ENCODE measurements around the gene PPRC1.

PPRC1 gene

DNA sequence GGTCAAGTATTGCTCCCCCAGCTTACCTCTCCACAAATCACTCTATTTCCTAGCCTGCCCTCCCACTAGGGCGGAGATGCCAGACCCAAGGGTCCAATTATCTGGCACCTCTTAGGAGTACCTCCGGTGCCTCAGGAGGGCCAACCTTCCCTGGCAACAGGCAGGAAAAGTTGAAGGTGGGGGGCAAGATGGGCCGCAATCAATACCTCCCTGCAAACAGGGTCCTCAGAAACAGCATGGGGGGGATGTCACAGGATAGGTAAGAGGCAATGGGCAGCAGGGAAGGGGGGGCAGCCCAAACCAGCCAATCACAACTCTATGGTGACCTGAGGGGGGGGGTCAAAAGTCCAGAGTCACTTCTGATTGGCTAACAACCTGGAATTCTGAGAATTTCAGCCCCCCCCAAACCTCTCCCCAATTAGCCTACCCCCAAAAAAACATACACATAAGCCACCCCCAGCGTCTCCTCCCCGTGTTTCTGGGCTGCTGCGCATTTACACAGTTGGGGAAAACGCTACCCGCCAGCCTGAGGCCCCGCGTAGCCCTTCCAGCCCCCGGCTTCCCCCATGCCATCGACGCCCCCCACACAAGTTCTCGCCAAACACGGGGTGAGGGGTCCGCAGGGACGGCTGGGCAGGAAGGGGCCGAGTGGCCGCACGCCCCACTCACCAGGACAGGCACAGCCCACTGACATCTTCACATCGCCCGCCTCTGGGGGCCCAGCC, 13.3 kb upstream of the PPRC1 start:
- DNase-seq (ENCODE audit: low read depth): peak; percentile 64

- no peak for DNase-seq (ENCODE audit: low read depth)
Observed at GRCh38 chr10:102120142-102120990, 12.5 kb upstream of the PPRC1 start, which contains the start of gene LDB1. LDB1 (minus strand) TSS chr10:102120368; CDS start chr10:102120110, 258 bp downstream.

DNA sequence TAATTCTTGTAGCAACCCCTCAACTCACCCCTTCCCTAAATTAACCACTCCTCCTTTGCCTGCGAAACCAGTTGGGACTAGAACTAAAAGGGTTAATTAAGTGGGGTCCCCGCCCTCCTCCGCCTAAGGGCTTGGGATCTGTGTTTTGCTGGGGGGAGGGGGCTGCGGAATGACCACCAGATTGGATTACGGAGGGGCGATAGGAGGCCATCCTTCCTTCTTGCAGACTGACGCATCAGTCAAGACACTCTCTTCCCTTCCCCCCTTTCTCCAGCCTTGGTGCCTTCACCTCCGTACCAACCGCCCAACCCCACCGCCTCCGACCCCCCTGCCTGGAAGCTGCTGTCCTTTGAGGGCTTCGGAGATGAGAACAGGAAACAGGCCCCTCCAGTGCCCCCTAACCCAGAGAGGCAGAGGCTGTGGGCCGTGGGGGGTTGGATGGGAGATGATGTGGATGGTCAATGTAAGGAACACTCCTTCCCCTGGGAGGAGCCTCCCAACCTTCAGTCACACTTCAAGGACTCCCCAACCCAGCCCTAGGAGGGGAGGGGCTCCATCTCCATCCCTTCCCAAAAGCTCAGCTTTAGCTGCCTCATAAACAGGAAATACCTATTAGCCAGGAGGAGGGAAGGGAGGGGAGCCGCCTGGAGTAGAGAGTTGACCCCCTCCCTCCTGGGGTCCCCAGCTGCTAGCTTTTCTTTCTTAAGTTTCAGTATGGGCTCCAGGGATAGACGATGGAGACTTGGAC, 11.7 kb upstream of the PPRC1 start:
- no peak for DNase-seq (ENCODE audit: low read depth)

GRCh38 chr10:102121739-102122372, 11.0 kb upstream of the PPRC1 start:
- DNase-seq (ENCODE audit: low read depth): no peak

DNA sequence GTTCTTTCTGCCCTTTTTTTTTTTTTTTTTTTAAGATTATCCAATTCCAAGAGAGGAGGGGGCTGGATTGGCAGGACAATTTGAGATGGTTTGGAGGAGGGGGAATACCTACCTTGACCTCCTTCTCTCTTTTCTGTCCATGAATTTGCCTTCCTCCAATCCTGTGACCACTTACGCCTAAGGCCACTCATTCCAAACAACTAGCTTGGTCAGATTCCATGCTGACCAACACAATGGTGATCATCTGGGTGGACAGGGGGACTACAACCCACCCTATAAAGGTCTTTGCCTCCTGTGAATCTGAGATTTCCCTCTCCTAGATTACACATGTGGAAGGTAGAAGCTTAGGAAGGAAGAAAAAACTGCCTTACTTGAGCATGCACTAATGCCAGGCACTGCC, 10.4 kb upstream of the PPRC1 start:
- DNase-seq (ENCODE audit: low read depth): no peak

GRCh38 chr10:102123223-102123622, 9.6 kb upstream of the PPRC1 start:
- no peak for DNase-seq (ENCODE audit: low read depth)

- no peak for DNase-seq (ENCODE audit: low read depth)
Observed at GRCh38 chr10:102131286-102132170, 1.3 kb upstream of the PPRC1 start.

DNA sequence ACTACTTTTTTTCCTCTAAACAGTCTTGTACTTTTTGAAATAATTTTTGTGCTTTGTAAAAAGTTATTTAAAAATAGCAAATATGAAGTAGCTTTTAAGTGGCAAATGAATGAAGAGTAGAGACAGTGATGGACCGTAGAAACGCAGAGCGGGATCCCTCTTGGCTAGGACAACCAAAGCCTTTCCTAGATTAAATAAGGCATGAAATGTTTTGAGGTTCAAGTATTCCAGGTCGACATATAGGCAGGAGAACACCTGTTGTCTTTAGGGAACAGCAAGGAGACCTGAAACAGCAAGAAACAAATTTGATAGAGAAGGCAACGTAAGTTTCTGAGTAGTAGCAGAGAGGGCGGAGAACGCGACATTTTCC, 662 bp upstream of the PPRC1 start:
- no peak for DNase-seq (ENCODE audit: low read depth)

- DNase-seq (ENCODE audit: low read depth): no peak
Observed at GRCh38 chr10:102133373-102134195, 744 bp downstream of the PPRC1 start.

GRCh38 chr10:102134416-102134815, 1.6 kb downstream of the PPRC1 start:
- no peak for DNase-seq (ENCODE audit: low read depth)

DNA sequence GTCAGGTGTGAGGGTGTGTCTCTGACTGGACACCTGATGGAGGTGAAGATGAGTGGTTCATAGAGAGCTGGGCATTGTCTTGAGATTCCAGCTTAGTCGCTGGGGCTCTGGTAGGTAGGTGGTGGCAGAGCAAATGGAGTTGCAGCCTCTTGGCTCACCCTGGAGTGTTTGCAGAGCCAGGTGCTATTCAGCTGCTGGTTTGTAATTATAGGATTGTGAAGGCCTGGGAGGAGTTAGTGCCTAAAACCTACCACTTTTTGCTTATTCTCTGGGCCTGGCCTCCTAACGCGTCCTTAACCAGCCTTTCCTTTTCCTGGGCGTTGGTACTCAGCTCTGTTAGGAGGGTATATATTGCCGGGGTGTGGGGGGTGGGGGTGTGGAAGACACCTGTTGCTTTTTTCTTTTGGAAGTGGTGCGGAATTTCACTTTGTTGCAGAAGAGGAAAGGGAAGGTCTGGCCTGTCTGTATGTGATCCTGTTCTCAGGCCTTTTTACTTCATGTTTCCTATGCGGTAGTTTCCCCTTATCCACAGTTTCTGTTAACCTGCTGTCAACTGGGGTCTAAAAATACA, 3.2 kb downstream of the PPRC1 start:
- no peak for DNase-seq (ENCODE audit: low read depth)

- no peak for DNase-seq (ENCODE audit: low read depth)
Observed at GRCh38 chr10:102139281-102140110, 6.7 kb downstream of the PPRC1 start.

GRCh38 chr10:102140218-102140617, 7.4 kb downstream of the PPRC1 start:
- DNase-seq (ENCODE audit: low read depth): no peak

DNA sequence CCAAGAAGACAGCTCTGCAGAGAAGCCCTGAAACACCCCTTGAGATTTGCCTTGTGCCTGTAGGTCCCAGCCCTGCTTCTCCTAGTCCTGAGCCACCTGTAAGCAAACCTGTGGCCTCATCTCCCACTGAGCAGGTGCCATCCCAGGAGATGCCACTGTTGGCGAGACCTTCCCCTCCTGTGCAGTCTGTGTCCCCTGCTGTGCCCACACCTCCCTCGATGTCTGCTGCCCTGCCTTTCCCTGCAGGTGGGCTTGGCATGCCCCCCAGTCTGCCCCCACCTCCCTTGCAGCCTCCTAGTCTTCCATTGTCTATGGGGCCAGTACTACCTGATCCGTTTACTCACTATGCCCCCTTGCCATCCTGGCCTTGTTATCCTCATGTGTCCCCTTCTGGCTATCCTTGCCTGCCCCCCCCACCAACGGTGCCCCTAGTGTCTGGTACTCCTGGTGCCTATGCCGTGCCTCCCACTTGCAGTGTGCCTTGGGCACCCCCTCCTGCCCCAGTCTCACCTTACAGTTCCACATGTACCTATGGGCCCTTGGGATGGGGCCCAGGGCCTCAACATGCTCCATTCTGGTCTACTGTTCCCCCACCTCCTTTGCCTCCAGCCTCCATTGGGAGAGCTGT, 8.2 kb downstream of the PPRC1 start:
- no peak for DNase-seq (ENCODE audit: low read depth)

DNA sequence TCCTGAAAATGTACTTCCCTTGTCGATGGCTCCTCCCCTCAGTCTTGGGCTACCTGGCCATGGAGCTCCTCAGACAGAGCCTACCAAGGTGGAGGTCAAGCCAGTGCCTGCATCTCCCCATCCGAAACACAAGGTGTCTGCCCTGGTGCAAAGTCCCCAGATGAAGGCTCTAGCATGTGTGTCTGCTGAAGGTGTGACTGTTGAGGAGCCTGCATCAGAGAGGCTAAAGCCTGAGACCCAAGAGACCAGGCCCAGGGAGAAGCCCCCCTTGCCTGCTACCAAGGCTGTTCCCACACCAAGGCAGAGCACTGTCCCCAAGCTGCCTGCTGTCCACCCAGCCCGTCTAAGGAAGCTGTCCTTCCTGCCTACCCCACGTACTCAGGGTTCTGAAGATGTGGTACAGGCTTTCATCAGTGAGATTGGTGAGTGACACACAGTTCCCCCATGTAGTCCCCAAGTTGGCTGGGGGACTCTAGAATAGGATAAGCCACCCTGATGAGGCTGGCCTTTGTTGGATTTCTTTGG, 8.8 kb downstream of the PPRC1 start:
- DNase-seq (ENCODE audit: low read depth): no peak

- DNase-seq (ENCODE audit: low read depth): no peak
Observed at GRCh38 chr10:102146971-102147428, 14.2 kb downstream of the PPRC1 start.

GRCh38 chr10:102147561-102147960, 14.7 kb downstream of the PPRC1 start:
- no peak for DNase-seq (ENCODE audit: low read depth)

GRCh38 chr10:102148275-102148674, 15.4 kb downstream of the PPRC1 start:
- DNase-seq (ENCODE audit: low read depth): no peak

All from stromal cell of bone marrow (primary cell).